Gastroesophageal sphincter (tissue), 3 donors: ENCODE data around the gene SLC15A3.

Experiments used
- CTCF ChIP-seq, 4 experiments: fragments of 200-600 bp in 2 of 4; fragments of 450-650 bp in 2 of 4; sonication (generic) in 1 of 4; IDR thresholded peaks; one replicate each; pipeline ENCODE4 v1.5.1; 2017 to 2019; ENCODE audit warnings: antibody characterized with exemption in 4 of 4, mild to moderate bottlenecking in 2 of 4, moderate library complexity in 2 of 4
- EP300 ChIP-seq: sonication (generic); formaldehyde crosslinking; IDR thresholded peaks from one replicate; pipeline ENCODE4 v1.6.1; 2017; ENCODE audit warnings: antibody characterized with exemption, mild to moderate bottlenecking
- POLR2A ChIP-seq, 2 donors: fragments of 450-650 bp; IDR thresholded peaks; one replicate each; pipeline ENCODE4 v1.6.1; 2017; ENCODE audit warnings: antibody characterized with exemption in 2 of 2, mild to moderate bottlenecking in 2 of 2, moderate library complexity in 1 of 2
- POLR2AphosphoS5 ChIP-seq: sonication (generic); formaldehyde crosslinking; IDR thresholded peaks from one replicate; pipeline ENCODE4 v1.6.1; 2017; ENCODE audit warnings: antibody characterized with exemption

GRCh38 chr11:60919320-60919719 lies 32.7 kb downstream of the SLC15A3 start:
- TF ChIP-seq CTCF (IDR thresholded peaks at IDR 0.05) (no peak), POLR2A (IDR thresholded peaks at IDR 0.05) (no peak), EP300 (no peak), POLR2AphosphoS5 (no peak)
